Inferior parietal cortex (tissue), 1 donor: ENCODE data around the gene OR4D2.

ENCODE experiments used
- DNase-seq: peaks from one replicate; pipeline ENCODE4 v3.0.0-alpha.2; 2016; ENCODE audit errors: extremely low spot score

The OR4D2 gene

GRCh38 chr17:58210922-58211321 is 44.1 kb downstream of the OR4D2 start:
- DNase-seq: no peak

GRCh38 chr17:58215685-58216084 is 48.9 kb downstream of the OR4D2 start:
- no peak for DNase-seq

GRCh38 chr17:58217766-58218165 is 51.0 kb downstream of the OR4D2 start:
- no peak for DNase-seq

GRCh38 chr17:58219007-58219788 is 52.4 kb downstream of the OR4D2 start, which contains the start of gene MKS1:
Gene MKS1 (minus strand): TSS chr17:58219255. CDS start chr17:58219230, 25 bp downstream.
- peak; percentile 95 for DNase-seq

- DNase-seq: no peak
These were observed 53.0 kb downstream of the OR4D2 start for GRCh38 chr17:58219789-58220183.
